Ishikawa (cell line): ENCODE data around the gene CKAP4.

Source experiments
- CREB1 ChIP-seq: IDR thresholded peaks from 2 replicates; pipeline ENCODE4 v1.6.1; 2012; ENCODE audit warnings: low read depth
- EP300 ChIP-seq: IDR thresholded peaks from 2 replicates; pipeline ENCODE4 v1.6.1; 2012; ENCODE audit warnings: borderline replicate concordance
- MAX ChIP-seq: IDR thresholded peaks from 2 replicates; pipeline ENCODE4 v1.6.1; 2012

GRCh38 chr12:106188256-106188655, 59.6 kb downstream of the CKAP4 start:
- TF ChIP-seq EP300 = no peak
- no peak for TF ChIP-seq CREB1
- TF ChIP-seq MAX = no peak
